ENCODE measurements around the gene GARIN5B.
"Not testable (repeated sequence)": the region's sequence is repeated elsewhere in the genome, so short reads cannot be mapped to it uniquely, and the experiment has no call there.

The GARIN5B gene

GRCh38 chr19:55346725-55347441, 16.2 kb downstream of the GARIN5B start:
- DNase-seq, result no peak

- no peak for DNase-seq
Observed at GRCh38 chr19:55345818-55346724, 17.0 kb downstream of the GARIN5B start.

GRCh38 chr19:55345101-55345817, 17.8 kb downstream of the GARIN5B start:
- DNase-seq, result no peak

DNA sequence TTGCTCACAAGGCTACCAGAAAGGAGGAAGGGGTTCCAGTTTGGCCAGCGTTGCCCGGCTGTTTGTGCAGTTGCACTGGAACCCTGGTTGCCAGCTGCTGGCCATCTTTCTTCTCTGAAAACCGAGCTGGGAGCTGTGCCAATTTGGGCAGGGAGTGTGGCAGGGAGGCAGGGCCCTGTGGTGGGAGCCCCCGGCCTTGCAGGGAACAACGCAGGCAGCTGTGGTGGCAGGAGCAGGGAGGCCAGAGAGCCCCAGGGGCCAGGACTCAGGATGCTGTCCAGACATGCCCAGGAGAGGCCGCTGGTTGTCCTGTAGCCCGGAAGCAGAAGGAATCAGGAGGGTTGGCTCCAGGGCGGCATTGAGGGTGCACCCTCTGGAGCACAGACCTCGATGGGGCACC, 18.6 kb downstream of the GARIN5B start:
- no peak for DNase-seq

DNA sequence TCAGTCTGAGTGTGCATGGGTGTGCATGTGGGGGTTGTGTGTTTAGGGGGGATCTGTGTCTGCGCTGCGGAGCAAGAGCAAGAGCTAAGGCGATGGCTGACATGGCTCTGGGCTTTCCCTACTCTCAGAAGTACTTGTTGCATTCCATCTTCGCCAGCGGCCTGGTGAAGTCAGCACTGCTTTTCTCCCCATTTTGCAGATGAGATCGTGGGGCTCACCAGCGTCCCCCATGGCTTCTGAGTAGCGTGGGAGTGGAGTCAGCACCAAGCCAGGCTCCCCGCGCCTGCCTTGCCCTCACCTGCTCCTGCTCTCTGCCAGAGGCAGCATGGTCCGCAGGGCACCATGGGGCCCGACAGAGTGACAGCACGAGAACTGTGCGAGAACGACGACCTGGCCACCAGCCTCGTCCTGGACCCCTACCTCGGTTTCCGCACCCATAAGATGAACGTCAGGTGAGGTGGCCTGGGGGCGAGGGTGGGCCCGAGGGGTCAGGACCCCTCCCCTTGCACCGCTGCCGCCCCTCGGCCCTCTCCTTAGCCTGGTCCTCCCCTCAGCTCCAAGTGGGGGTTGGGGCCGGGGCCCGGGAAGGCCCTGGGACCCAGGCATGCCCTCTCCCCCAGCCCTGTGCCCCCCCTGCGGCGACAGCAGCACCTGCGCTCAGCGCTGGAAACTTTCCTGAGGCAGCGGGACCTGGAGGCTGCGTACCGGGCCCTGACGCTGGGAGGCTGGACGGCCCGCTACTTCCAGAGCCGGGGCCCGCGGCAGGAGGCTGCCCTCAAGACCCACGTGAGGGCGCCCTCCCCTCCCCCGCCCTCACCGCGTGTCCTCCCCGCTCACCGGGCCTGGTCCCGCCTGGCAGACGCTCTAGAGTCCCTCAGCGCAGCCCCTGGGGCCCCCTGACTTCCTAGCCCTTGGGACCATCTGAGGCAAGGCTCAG, 21.2 kb downstream of the GARIN5B start:
- no peak for DNase-seq

- no peak for DNase-seq
Observed at GRCh38 chr19:55341171-55341588, 21.9 kb downstream of the GARIN5B start.

- DNase-seq, result no peak
Observed at GRCh38 chr19:55340784-55341147, 22.3 kb downstream of the GARIN5B start.

- no peak for DNase-seq
Observed at GRCh38 chr19:55339889-55340783, 22.9 kb downstream of the GARIN5B start.

DNA sequence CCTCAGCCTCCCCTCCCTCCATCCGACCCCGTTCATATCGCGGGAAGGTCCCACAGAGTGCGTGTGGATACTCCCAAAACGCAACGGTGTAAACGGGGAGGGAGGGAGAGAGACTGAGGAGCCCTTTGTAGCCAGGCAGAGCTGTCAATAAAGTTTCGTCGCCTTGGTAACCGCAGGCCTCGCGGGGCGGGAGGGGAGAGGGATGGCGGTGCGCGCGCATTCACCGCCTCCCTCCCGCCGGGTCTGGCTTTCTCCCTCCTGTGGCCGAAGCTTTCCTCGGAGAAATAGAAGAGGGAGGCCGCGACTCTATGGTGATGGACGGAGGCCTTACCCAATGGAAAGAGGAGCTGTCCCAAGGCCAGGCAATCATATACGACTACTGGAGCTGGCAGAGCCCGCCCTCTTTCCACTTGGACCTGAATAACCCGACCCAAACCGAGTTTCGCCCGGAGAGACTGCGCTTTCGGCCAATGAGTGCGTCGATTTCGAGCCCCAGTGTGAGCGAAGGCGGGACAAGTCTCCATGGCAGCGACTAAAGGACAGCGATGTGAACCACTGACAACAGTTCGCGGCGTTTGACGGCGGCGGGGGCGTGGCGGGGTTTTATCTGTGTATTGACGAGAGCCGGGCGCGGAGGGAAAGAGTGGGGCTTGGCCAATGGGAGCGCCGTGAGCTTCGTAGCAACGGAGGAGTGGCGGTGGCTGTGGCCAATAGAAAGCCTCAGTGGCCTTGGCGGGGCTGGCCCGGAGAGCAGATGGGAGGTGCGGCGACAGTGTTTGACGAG, 23.8 kb downstream of the GARIN5B start, which contains the start of gene KMT5C:
Gene KMT5C (plus strand): TSS at position 772 of the 784 bp plus-strand sequence. CDS start 2,061 bp downstream, outside the sequence.
- peak; percentile 100 for DNase-seq

- DNase-seq, result no peak
Observed at GRCh38 chr19:55336101-55336500, 27.0 kb downstream of the GARIN5B start.

DNA sequence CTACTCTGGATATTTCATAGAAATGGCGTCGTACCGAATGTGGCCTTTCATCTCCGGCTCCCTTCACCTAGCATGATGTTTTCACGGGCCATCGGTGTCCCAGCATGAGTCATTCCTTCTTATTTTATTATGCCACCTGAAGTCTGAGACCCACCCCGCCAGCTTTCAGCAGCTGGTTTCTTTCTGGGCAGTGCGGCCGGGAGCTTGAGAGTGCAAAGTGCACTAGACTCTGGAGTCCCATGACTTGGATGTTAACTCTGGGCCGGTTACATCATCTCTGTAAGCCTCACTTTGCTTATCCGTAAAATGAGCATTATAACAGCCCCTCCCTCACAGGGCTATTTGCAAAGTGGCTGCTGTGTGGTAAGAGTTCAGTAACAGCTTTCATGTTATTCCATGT, 29.2 kb downstream of the GARIN5B start:
- DNase-seq, result no peak

DNA sequence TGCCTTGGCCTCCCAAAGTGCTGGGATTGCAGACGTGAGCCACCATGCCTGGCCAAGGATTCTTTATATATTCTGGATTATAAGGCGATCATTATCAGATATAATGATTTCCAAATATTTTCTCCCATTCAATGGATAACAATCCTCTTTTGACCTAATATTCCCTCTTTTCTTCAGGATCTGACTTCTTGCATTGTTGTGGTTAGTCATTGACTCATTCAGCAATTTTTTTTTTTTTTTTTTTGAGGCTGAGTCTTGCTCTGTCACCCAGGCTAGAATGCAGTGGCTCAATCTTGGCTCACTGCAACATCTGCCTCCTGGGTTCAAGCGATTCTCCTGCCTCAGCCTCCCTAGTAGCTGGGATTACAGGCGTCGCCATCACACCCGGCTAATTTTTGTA, 33.3 kb downstream of the GARIN5B start:
- not testable (repeated sequence) for DNase-seq

DNA sequence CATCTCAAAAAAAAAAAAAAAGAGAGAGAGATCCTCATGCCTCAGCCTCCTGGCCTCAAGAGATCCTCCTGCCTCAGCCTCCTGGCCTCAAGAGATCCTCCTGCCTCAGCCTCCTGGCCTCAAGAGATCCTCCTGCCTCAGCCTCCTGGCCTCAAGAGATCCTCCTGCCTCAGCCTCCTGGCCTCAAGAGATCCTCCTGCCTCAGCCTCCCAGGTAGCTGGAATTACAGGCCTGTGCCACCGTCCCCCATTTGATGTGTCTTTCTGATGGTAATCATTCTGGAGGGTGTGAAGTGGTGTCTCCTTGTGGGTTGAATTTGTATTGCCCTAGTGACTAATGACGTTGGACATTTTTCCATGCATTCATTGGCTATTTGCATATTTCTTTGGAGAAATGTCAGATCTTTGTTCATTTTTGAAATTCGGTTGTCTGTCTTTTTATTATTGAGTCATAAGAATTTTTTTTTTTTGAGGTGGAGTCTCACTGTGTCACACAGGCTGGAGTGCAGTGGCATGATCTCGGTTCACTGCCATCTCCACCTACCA, 34.2 kb downstream of the GARIN5B start:
- DNase-seq, result not testable (repeated sequence)

DNA sequence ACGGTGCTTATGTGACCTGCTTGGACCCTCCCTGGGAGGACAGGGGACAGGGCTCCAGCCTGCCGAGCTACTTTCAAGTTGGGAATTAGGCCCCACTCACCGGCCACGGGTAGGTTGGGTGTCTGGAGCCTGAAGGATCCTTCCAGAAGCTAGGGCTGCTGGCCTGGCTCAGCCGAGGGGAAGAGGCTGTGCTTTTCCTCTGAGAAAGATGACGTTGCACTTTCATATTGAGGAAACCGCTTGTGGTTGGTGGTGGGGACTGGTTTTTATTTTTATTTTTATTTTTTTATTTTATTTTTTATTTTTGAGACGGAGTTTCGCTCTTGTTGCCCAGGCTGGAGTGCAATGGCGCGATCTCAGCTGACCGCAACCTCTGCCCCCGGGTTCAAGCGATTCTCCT, 37.9 kb downstream of the GARIN5B start, which contains the start of gene TMEM150B:
Gene TMEM150B (minus strand): TSS at position 170 of the 400 bp plus-strand sequence. CDS start 4,305 bp downstream, outside the sequence.
- no peak for DNase-seq

DNA sequence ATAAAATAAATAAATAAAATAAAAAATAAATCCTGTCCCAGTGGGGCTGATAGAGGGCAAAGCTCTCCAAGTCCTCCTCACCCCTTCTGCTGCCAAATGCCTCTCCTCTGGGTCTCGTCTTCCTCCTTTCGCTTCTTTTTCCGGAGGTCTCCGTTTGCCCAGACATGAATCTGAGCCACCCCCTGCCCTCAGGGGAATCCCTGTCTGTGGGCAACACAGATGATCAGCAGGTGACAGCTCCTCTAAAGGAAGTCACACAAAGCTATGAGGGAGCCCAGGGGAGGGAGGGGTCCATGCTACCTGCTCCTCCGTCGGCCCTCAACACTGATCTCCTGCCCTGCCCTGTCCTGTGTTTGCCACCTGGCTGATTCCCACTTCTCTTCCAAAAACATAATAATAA, 38.4 kb downstream of the GARIN5B start:
- no peak for DNase-seq

GRCh38 chr19:55322204-55322885, 40.7 kb downstream of the GARIN5B start:
- DNase-seq, result no peak

DNA sequence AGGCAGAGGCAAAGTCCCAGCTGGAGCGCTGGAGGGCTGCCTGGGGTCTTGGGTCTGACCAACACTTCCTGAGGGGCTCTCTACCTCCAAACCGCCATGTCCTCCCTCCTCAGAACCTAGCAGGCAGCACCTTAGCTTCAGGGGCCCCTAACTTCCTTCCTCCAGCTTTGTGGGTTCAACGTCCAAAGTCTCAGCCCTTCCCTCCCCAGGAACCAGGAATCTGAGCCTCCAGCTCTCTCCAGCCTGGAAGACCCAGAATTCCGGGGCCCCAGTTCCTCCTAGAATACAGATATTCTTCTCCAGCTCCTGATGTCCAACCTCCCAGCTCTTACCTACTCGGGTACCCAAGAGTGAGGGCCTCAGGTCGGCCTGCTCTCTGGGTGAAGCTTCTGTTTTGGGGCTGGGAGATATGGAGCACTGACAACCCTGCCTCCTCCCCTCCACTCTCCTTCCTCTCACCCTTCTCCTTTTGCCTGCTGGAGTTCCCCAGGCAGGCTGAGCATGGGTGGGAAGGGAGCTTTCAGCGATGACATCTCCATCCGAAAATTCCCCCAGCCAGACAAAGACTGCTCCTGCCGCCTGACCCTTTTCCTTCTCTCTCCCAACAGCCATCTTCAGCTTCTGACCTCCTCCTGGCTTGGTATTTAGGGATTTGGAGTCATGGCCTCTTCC, 41.5 kb downstream of the GARIN5B start:
- no peak for DNase-seq

DNA sequence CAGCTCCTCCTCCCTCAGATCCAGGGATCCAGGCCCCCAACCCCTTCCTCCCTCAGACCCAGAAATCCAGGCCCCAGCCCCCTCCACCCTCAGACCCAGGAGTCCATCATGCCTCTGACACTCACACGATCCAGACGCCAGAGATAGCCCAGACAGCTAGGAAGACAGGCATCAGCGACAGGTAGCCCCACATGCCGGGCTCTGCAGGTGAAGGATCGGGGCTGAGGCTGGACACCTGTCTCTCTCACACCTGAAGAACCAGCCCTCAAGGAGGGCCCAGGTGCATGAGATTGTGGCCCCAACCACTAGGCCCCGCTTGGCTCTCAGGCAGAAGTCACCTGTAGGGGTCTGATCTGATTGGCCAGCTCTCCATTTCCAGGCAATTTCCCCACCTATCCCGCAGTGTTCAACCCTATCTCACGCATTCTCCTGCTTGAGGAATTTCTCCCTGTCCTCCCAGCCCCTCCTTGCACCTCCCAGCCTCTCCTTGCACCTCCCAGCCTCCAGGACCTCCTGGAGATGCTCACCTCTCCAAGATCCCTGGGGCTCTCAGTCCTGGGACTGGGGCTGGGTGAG, 42.1 kb downstream of the GARIN5B start:
- DNase-seq, result no peak
